H1 (cell line): ENCODE measurements around the gene TUBGCP2. TPM values are rescaled to one million over a fixed set of nuclear protein-coding genes. Genes with fewer than 3 reads are reported as not detected.

Experiments
- CTCF ChIA-PET: fragments of 300-600 bp; sonication (Branson Sonifier 250); formaldehyde crosslinking; loops from one replicate; lab custom pipeline; 2021; ENCODE audit not compliant: partially characterized antibody; lab: Charles Lee
- POLR2A ChIA-PET: fragments of 300-600 bp; sonication (Branson Sonifier 250); formaldehyde crosslinking; loops from one replicate; lab custom pipeline; 2021; ENCODE audit warnings: inconsistent platforms; ENCODE audit not compliant: partially characterized antibody; lab: Charles Lee
- DNase-seq, 2 experiments: peaks; one replicate each; pipeline versions ENCODE4 v3.0.0 to v3.0.0-alpha.2; 2010 to 2022; ENCODE audit warnings: low spot score in 2 of 2, low read depth in 1 of 2, mixed read lengths in 1 of 2
- FAIRE-seq: peaks from 2 replicates; lab custom pipeline; 2011; peaks lifted over from hg19 to GRCh38; lab: Jason Lieb, UNC
- H2AFZ ChIP-seq: 2 replicates; pipeline ENCODE4 v1.8.1; 2012; ENCODE audit warnings: low read length, inconsistent platforms
- H2AK5ac ChIP-seq: 2 replicates; pipeline ENCODE4 v1.6.1; 2013; ENCODE audit warnings: low read depth, low read length
- H2BK120ac ChIP-seq: replicated peaks from 2 replicates; pipeline ENCODE3; 2013; ENCODE audit warnings: low read depth, low read length, inconsistent platforms
- H2BK12ac ChIP-seq: 2 replicates; pipeline ENCODE4 v1.6.1; 2013; ENCODE audit warnings: low read depth, low read length
- H2BK15ac ChIP-seq: 2 replicates; pipeline ENCODE4 v1.6.1; 2013; ENCODE audit warnings: low read length
- H2BK20ac ChIP-seq: 2 replicates; pipeline ENCODE4 v1.6.1; 2013; ENCODE audit warnings: low read length
- H2BK5ac ChIP-seq: 2 replicates; pipeline ENCODE4 v1.6.1; 2013; ENCODE audit warnings: low read depth, low read length
- H3K14ac ChIP-seq: 2 replicates; pipeline ENCODE4 v1.6.1; 2013; ENCODE audit warnings: inconsistent platforms; ENCODE audit not compliant: insufficient read length
- H3K18ac ChIP-seq: 2 replicates; pipeline ENCODE4 v1.6.1; 2013; ENCODE audit warnings: low read length; ENCODE audit errors: extremely low read depth
- H3K23ac ChIP-seq: 2 replicates; pipeline ENCODE4 v1.6.1; 2013; ENCODE audit warnings: inconsistent platforms; ENCODE audit not compliant: insufficient read length
- H3K23me2 ChIP-seq: 2 replicates; pipeline ENCODE4 v1.6.1; 2013; ENCODE audit warnings: low read depth, low read length
- H3K27ac ChIP-seq: 2 replicates; pipeline ENCODE4 v1.6.1; 2011; ENCODE audit warnings: low read depth, low read length, inconsistent platforms
- H3K27me3 ChIP-seq, 4 experiments: replicated peaks in 1 of 4; 1 replicate in 1 of 4; 2 replicates in 3 of 4; pipeline versions ENCODE4 v1.6.1 to v1.8.1; 2011 to 2013; ENCODE audit warnings: low read length in 3 of 4, mild to moderate bottlenecking in 3 of 4, inconsistent platforms in 2 of 4, mixed read lengths in 2 of 4, moderate library complexity in 1 of 4; ENCODE audit not compliant: control insufficient read depth in 3 of 4, insufficient read depth in 3 of 4; ENCODE audit errors: extremely low read depth in 1 of 4
- H3K36me3 ChIP-seq, 4 experiments: 2 replicates each; pipeline versions ENCODE4 v1.6.1 to v1.8.1; 2011 to 2013; ENCODE audit warnings: mild to moderate bottlenecking in 4 of 4, low read length in 3 of 4, moderate library complexity in 2 of 4, control low read depth in 1 of 4, inconsistent platforms in 1 of 4; ENCODE audit not compliant: insufficient read depth in 4 of 4, control insufficient read depth in 2 of 4
- H3K4ac ChIP-seq: replicated peaks from 2 replicates; pipeline ENCODE3; 2013; ENCODE audit warnings: low read length, low read depth, mixed read lengths, inconsistent platforms; ENCODE audit not compliant: insufficient read length
- H3K4me1 ChIP-seq, 4 experiments: replicated peaks in 1 of 4; 1 replicate in 1 of 4; 2 replicates in 3 of 4; pipeline versions ENCODE4 v1.6.1 to v1.8.1; 2011 to 2013; ENCODE audit warnings: low read length in 3 of 4, inconsistent platforms in 2 of 4, mixed read lengths in 1 of 4; ENCODE audit not compliant: insufficient read depth in 4 of 4, control insufficient read depth in 3 of 4
- H3K4me2 ChIP-seq, 2 experiments: 2 replicates each; pipeline versions ENCODE4 v1.6.1 to v1.8.1; 2011 to 2013; ENCODE audit warnings: low read depth in 2 of 2, low read length in 2 of 2, control low read depth in 1 of 2, inconsistent platforms in 1 of 2, mild to moderate bottlenecking in 1 of 2; ENCODE audit not compliant: insufficient read depth in 1 of 2
- H3K4me3 ChIP-seq, 4 experiments: fragments of 200-600, 300-600 bp in 1 of 4; sonication (generic), shearing (Covaris generic), sonication (Bioruptor Twin) in 1 of 4; 2 replicates each; pipeline versions ENCODE4 v1.5.1 to v1.8.1; 2011 to 2016; ENCODE audit warnings: low read length in 4 of 4, low read depth in 3 of 4, control low read depth in 2 of 4, inconsistent platforms in 2 of 4, mild to moderate bottlenecking in 2 of 4, mixed read lengths in 1 of 4, moderate library complexity in 1 of 4; ENCODE audit not compliant: insufficient read depth in 2 of 4; ENCODE audit errors: extremely low read depth in 1 of 4
- H3K56ac ChIP-seq: replicated peaks from 2 replicates; pipeline ENCODE3; 2013; ENCODE audit warnings: low read depth, mild to moderate bottlenecking, mixed read lengths, low read length, inconsistent platforms; ENCODE audit not compliant: insufficient read length
- H3K79me1 ChIP-seq: 2 replicates; pipeline ENCODE4 v1.6.1; 2013; ENCODE audit warnings: low read depth, low read length, control low read depth
- H3K79me2 ChIP-seq, 2 experiments: 2 replicates each; pipeline versions ENCODE4 v1.6.1 to v1.8.1; 2012 to 2013; ENCODE audit warnings: low read length in 2 of 2, mild to moderate bottlenecking in 2 of 2, inconsistent platforms in 1 of 2; ENCODE audit not compliant: insufficient read depth in 2 of 2, control insufficient read depth in 1 of 2
- H3K9ac ChIP-seq, 4 experiments: replicated peaks in 1 of 4; 1 replicate in 1 of 4; 2 replicates in 3 of 4; pipeline versions ENCODE4 v1.6.1 to v1.8.1; 2011 to 2013; ENCODE audit warnings: low read depth in 3 of 4, low read length in 3 of 4, control low read depth in 2 of 4, mild to moderate bottlenecking in 2 of 4, moderate library complexity in 2 of 4, inconsistent platforms in 1 of 4; ENCODE audit errors: extremely low read depth in 1 of 4
- H3K9me3 ChIP-seq, 2 experiments: 2 replicates each; pipeline versions ENCODE4 v1.6.1 to v1.8.1; 2012 to 2013; ENCODE audit warnings: mild to moderate bottlenecking in 2 of 2, moderate library complexity in 2 of 2, control low read depth in 1 of 2, inconsistent platforms in 1 of 2, low read depth in 1 of 2, low read length in 1 of 2, mixed read lengths in 1 of 2; ENCODE audit not compliant: insufficient read depth in 2 of 2
- H4K20me1 ChIP-seq, 2 experiments: replicated peaks in 1 of 2; 2 replicates each; pipeline versions ENCODE3 to v1.8.1; 2011 to 2013; ENCODE audit warnings: inconsistent platforms in 2 of 2, low read length in 2 of 2, mild to moderate bottlenecking in 1 of 2; ENCODE audit not compliant: insufficient read depth in 2 of 2, control insufficient read depth in 1 of 2
- H4K5ac ChIP-seq: 2 replicates; pipeline ENCODE4 v1.6.1; 2013; ENCODE audit warnings: low read length, low read depth, mixed read lengths, inconsistent platforms; ENCODE audit not compliant: insufficient read length
- H4K8ac ChIP-seq: 2 replicates; pipeline ENCODE4 v1.8.0; 2013; ENCODE audit warnings: mild to moderate bottlenecking, moderate library complexity, low read length, inconsistent platforms; ENCODE audit not compliant: insufficient read depth; ENCODE audit errors: extremely low read depth
- H4K91ac ChIP-seq: replicated peaks from 2 replicates; pipeline ENCODE3; 2013; ENCODE audit warnings: low read length, mixed read lengths, inconsistent platforms; ENCODE audit not compliant: insufficient read length
- CTCF ChIP-seq, 3 experiments: IDR thresholded peaks; 1 replicate in 2 of 3; 2 replicates in 1 of 3; pipeline versions ENCODE4 v1.5.1 to v1.6.1; 2011; ENCODE audit warnings: low read length in 3 of 3, mild to moderate bottlenecking in 3 of 3, inconsistent platforms in 2 of 3, low read depth in 1 of 3, moderate library complexity in 1 of 3; ENCODE audit not compliant: insufficient read depth in 1 of 3; ENCODE audit errors: control extremely low read depth in 1 of 3
- TCF12 ChIP-seq: IDR thresholded peaks from 2 replicates; pipeline ENCODE4 v1.6.1; 2011; ENCODE audit warnings: low read depth, mild to moderate bottlenecking, low read length
- TEAD4 ChIP-seq: IDR thresholded peaks from 2 replicates; pipeline ENCODE4 v1.6.1; 2012; ENCODE audit warnings: low read depth, low read length, inconsistent platforms, mixed read lengths
- WGBS, 2 experiments: shearing (Covaris generic) in 1 of 2; methylation state at CpG; one replicate each; pipeline versions ENCODE4 v1.1.6 to v1.1.7; 2013 to 2015; ENCODE audit warnings: low lambda C conversion rate in 2 of 2, mixed read lengths in 2 of 2, inconsistent platforms in 1 of 2, low coverage in 1 of 2, missing lambda C conversion rate in 1 of 2; ENCODE audit not compliant: insufficient replicate concordance in 2 of 2, insufficient coverage in 1 of 2, insufficient read length in 1 of 2; ENCODE audit errors: extremely low coverage in 1 of 2, missing lambda C conversion rate in 1 of 2; 5-methylcytosine and 5-hydroxymethylcytosine counted together
- polyA plus RNA-seq, 7 experiments: library from polyadenylated mRNA; depleted of rRNA in 3 of 7; stranded (reverse) in 5 of 7; unstranded in 2 of 7; fragments of >200 nt in 5 of 7; fragments of 200-250 nt in 2 of 7; gene quantifications; 1 replicate in 5 of 7; 2 replicates in 1 of 7; 4 replicates in 1 of 7; pipeline versions ENCODE4 v1.2.1 to v1.2.3, GENCODE V29; 2011 to 2013; ENCODE audit warnings: missing spikeins in 2 of 7, mixed read lengths in 2 of 7
- total RNA-seq: library from RNA; stranded (reverse); fragmentation: NEBNext Ultra II Directional; extraction: Animal tissue kit (Norgen Biotek cat#: 25700); gene quantifications from 2 replicates; pipeline ENCODE4 v1.2.1, GENCODE V29; 2021

The TUBGCP2 gene
- total and polyA plus RNA-seq, 2 of the 8 experiments (the other 6 are each of a cell fraction or from before 2014, with no cell fraction given) = 34.9 to 51.9 TPM

DNA sequence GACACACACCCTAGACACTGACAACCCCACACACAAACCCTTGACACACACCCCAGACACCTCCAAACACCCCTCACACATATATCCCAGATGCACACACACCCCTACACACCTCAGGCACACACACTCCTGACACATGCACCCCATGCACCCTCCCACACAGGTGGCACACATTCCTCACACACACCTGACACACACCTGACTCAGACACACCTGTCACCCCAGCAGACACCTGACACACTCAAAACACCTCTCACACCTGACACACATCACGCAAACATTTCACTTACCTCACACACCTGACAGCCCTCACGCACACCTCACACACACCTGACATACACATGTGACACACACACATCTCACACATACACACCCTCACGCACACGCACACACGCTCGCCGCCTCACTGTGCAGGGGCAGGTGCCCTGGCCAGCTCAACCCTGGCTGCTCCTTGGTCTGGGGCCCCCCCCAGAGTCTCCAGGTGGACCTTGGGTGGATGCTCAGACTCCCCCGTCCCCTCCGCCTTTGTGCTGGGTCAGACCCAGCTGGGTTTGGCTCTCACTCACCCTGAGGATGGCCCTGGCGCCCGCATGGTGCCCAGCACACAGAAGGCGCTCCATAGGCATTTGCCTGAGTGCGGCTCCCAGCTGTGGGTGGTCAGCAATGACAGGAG, 31.2 kb upstream of the TUBGCP2 start:
- Histone ChIP-seq H4K5ac (no peak overlapping the region), H3K27me3 (peaks cover 20 to 39% (median 35%) of the 10 kb centered on the region in 4 experiments), H3K9me3 (peaks cover 0 to 4% of the 10 kb centered on the region in 2 experiments; a peak in 1 of 4 replicates), H2BK120ac (no peak overlapping the region), H2BK15ac (no peak overlapping the region), H3K14ac (no peak overlapping the region), H2AFZ (no peak overlapping the region), H3K4me3 (no peak overlapping the region), H3K4me1 (peaks cover 0 to 16% (median 7%) of the 10 kb centered on the region in 4 experiments; a peak in 6 of 7 replicates), H2BK5ac (no peak overlapping the region), H3K4ac (no peak overlapping the region), H2BK20ac (0 out of 2 replicates have a peak overlapping the region, but pooled peaks have one; percentile 61), H3K56ac (no peak overlapping the region), H4K20me1 (peaks cover 0 to 20% of the 10 kb centered on the region in 2 experiments), H3K27ac (no peak overlapping the region), H2BK12ac (no peak overlapping the region), H3K9ac (no peak overlapping the region), H2AK5ac (0 out of 2 replicates have a peak overlapping the region, but pooled peaks have one; percentile 24), H3K79me1 (no peaks in the 10 kb centered on the region), H4K91ac (no peak overlapping the region), H4K8ac (no peak overlapping the region), H3K36me3 (no peaks in the 10 kb centered on the region; a peak in 1 of 8 replicates), H3K23me2 (peaks cover 31% of the 10 kb centered on the region; the same call in 1 of the 2 replicates), H3K4me2 (no peak overlapping the region), H3K23ac (no peak overlapping the region), H3K79me2 (no peaks in the 10 kb centered on the region), H3K18ac (no peak overlapping the region)
- DNase-seq = no peak
- CTCF ChIA-PET = interaction anchor here (0.6 to 2.3 kb wide), 3 partner anchors 10 to 14 kb away, joined by 3 to 7 read pairs (median 6); no protein-coding TSS in a partner anchor
- no peak for FAIRE-seq
- POLR2A ChIA-PET = interaction anchor here (1.5 kb wide), 1 partner anchor 13 kb away, joined by 5 read pairs; no protein-coding TSS in a partner anchor
- 89% methylated on average over 10 of the region's 13 CpGs; no CpG with 5 or more reads in 1 of the 2 experiments for WGBS, 2 experiments
- TF ChIP-seq TEAD4 = no peak
- no peak for TF ChIP-seq TCF12
- TF ChIP-seq CTCF (IDR thresholded peaks at IDR 0.05; ENCODE audit: control extremely low read depth in 1 of 3, insufficient read depth in 1 of 3, low read depth in 1 of 3, low read length in 3 of 3) = no peak
